Stimulated activated CD4-positive, alpha-beta T cell treated with anti-CD3 and anti-CD28 coated beads, Interleukin-1b, Interleukin-23, amount 100 ng/mL, for 24 hours (primary cell): ENCODE results near the gene RPL3.

Experiments used
- DNase-seq, 4 experiments: peaks; one replicate each; pipeline ENCODE4 v3.0.0-alpha.2; 2020; ENCODE audit warnings: low read depth in 4 of 4, low spot score in 1 of 4

RPL3 gene

DNA sequence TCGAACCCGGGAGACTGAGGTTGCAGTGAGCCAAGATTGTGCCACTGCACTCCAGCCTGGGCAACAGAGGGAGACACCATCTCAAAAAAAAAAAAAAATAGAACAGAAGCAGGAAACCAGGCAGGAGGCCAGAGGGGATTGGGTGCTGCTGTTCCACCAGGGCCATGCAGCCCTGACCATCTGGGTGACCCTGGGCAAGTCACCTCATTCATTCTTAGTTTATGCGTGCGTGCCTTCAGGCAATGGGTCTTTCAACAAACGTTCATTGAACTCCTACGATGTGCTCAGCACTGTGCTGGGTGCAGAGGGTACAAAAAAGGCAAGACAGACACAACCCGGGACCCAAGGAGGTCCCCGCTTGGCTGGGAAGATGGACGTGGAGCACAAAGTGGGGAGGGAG lies 18.3 kb downstream of the RPL3 start:
- no peak for DNase-seq

DNA sequence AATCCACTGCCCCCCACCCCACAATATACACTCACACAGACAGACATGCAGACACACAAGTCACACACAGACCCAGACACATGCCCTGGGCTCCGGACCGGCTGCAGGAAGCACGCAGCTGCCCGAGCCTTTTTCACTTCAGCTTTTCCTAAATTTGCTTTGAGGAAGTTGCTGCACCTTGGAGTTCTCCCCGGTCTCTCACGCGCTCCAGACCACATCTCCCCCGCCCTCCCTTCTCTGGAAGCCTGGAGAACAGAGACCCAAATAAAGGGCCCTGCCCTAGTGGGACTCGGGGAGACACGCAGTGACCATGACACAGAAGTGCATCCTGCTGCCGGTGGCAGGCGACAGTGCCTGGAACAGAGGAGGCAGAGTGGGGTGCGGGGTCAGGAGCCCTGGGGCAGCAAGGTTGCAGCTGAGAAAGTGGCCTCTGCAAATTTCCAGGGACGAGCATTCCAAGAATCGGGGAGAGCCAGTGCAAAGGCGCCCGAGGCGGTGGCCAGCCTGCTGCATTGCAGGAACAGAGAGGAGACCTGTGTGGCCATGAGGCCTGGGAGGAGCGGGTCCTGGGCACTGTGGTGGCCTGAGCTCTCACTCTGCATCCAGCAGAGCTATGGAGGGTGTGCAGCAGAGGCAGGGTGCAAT lies 19.1 kb downstream of the RPL3 start:
- no peak for DNase-seq

DNA sequence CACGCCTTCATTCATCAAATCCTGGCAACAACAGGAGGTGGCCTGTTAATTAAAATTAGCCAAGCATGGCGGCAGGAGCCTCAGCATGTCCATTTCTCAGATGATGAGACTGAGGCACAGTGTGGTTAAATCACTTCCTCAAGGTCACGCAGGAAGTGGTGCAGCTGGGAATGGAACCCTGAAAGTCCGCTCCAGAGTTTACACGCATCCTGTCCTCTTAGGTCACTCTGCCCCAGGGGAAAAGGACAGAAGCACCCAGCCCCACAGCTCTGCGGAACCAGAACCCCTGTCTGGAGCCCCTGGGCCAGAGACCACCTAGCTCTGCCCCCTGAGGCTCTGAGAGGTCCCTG lies 19.6 kb downstream of the RPL3 start:
- DNase-seq = no peak

DNA sequence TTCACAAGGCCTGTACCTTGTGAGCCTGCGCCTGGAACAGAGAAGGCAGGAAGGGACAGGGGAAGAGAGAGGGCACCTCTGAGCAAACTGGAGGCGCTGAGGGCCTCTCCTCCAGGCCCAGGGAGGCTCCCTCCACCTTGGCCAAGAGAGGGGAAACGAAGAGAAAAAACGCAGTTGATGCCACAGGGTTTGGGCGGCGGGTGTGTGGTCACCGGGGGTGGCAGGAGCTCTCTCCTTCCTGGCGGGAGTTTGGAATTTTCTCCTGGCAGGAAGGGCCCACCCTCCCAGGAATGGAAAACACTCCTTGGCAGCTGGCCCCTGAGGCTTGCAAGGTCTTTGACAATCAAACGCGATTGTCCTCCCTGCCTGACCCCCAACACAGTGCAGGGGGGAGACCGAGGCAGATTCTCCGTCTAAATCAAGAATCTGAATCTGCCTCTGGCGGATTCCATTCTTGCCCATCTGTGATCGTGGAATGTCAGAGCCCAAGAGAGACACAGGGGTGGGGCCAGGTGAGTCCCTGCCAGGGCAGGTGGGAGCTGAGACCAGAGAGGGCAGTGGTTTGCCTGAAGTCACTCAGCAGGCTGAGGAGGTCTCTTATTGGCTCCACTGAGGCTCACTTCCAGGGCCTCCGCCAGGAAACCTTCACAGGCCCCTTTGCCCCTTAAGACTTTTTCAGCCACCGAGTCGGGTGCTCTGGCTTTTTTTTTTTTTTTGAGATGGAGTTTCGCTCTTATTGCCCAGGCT lies 21.0 kb downstream of the RPL3 start:
- no peak for DNase-seq

DNA sequence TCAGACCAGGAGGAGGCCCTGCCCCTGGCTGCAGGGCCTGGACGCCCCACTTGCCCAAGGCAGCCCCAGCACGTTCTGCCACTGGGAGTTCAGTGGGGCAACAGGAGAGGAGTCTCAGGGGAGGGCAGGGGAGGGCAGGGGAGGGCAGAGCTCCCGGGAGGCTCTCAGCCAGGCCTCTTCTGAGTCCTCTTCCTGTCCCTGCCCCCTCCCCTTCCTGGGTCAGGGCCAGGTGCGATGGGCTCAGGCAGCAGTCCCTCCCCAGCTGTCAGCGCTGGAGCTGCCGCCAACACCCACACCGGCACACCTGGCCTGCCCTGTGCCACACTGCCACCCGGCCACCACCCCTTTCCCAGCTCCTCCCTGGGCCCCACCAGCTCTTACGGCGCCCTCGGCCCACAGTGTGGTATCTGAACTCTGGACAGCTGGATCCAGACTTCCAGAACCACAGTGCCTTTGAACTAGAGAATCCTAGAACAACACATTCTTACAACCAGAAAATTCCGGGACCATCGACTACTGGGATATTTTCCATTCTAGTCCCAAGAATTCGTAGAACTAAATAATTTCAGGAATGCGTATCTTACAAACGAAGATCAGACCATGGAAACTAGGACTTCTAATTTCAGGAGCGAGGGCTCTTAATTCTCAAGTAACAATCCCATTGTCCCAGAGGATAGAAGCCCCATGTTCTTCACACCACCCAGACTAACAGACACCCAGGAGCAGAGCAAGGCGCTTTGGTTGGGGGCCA lies 21.8 kb downstream of the RPL3 start:
- DNase-seq = no peak

DNA sequence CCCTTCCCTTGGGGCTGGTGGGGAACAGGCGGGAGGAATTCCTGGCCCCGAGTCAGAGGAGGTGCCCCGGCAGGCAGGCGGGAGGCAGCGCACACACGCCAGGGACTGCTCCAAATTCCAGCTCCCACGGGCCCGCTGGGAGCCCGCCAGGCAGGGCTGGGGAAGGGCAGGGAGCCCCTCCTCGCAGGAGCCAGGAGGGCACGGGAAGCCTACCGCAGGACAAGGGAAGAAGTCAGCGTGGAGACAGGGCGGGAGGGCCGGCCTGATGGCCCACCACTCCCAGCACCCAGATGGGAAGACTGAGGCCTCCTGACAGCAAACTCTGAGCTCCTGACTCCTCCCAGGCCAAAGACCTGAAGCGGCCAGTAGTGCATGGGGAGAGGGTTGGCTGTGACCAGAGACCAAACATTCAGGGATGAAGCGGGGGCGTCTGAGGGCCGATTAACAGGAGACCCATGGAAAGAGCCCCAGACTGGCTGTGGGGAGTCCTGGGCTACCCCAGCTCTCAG lies 22.4 kb downstream of the RPL3 start:
- no peak for DNase-seq

DNA sequence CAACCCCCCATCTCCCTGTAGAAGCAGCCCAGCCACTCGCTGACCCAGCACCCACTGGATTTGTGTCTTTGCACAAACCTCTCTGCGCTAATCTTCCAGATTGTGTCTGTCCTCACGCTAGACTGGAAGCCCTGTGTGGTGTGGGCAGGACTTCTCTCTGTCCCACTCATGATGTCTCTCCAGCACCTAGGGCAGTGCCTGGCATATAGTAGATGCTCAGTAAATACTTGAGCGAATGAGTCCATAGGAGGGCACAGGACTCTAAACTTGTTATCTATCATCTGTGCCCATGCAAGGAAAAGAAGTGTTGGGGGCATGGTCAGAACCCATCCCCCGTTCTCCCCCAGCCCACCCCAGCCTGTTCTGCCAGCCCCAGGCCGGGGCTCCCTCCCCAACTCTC lies 22.9 kb downstream of the RPL3 start:
- DNase-seq = no peak

DNA sequence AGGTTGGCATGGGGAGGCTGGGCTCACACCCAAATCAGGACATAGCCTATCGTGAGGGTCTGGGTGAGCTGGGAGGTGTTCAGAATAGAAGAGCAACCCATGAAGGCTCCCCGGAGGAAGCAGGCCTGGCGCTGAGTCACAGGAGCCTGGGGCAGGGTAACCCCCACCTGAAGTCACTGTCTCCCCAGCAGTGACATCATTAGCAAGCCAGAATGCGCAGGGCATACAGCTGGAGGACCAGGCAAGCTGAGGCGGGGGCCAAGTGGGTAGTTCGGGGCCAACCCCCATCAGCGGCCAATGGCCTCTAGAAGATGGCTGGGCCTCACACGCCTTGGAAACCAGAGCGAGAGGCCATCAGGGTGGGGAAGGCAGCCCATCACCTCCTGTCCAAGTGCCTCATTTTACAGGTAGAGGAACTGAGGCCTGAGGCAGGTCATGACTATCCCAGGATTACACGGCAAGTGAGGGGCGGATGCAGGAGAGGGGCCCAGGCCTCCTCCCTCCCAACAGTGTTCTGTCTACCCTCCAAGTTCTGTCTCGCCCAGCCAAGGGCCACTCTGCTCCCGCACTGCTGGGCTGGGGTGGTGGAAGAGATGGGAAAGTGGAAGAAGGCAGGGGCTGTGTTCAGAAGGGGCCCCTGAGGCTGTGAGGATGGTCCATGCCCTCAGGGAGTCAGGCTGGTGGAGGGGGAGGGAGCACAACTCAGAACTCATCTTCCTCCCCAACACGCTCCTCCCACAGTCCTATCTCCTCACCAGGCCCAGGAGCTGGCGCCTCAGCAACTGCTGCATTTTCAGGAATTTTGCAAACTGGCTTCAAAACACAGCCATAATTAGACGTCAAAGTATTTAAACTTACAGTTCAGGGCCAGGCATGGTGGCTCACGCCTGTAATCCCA lies 24.6 kb downstream of the RPL3 start:
- no peak for DNase-seq

DNA sequence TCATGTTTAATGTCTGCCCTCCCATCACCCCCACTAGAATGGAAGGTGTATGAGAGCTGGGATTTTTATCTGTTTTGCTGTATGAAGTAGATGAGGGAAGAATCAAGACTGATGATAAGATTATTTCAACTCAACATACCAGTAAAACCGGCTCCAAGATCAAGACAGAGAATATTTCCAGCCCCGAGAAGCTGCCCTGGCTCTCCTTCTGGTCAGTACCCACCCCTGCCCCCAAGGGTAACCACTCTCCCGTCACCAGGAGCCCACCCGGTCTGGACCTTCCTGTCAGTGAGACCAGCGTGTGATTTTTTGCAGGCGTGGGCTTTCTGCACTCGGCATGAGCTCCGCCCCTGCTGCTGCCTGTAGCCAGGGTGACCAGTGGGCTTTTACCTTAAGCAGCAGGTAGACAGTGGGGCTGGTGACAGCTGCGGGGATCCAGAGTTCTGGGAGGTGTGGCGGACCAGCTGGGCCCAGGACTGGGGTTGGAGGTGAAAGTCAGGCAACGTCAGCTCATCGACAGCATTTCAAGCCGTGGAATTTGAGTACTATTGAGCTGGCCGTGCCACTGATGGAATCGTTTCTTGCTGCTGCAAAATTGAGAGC lies 25.6 kb downstream of the RPL3 start:
- DNase-seq = no peak

DNA sequence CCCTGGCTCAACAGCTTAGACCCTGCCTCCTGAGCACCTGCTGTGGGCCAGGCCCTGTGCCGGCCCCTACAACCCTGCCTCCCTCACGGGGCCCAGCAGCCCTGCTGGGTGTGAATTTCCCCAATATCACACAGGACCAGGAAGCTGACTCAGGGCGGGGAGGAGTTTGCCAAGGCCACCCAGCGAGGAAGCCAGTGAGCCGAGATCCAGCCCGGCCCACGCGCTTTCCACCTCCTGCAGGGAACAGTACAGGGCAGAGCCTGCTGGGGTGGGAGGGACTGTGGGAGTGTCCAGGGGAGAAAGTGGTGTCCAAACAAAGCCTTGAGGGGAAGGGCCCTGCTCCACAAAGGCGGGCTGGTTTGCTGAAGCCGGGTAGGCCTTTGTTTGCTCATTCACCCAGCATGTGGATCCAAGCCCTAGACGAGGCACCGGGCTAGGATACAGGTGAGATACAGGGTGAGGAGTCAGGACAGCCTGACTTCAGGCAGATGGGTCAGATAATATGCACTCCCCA lies 26.8 kb downstream of the RPL3 start:
- DNase-seq = no peak

DNA sequence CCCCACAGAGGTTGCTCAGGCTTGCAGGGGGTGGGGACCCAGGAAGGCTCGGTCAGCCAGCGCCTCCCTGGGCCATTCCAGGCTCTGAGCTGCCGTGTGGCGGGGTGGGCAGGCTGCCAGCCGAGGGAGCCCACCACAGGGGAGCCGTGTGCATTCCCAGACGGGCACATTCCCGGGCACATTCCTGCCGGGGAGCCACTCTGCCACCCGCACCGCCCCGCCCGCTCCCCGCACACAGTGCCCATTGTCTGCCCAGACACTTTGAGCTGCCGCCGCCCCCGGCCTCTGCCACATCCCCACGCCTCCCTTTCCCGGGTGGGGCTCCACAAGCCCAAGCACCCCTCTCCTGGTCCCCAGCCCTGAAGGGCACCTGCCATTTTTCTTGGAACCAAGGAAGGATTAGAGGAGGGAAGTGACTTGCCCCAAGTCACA lies 27.4 kb downstream of the RPL3 start:
- no peak for DNase-seq

DNA sequence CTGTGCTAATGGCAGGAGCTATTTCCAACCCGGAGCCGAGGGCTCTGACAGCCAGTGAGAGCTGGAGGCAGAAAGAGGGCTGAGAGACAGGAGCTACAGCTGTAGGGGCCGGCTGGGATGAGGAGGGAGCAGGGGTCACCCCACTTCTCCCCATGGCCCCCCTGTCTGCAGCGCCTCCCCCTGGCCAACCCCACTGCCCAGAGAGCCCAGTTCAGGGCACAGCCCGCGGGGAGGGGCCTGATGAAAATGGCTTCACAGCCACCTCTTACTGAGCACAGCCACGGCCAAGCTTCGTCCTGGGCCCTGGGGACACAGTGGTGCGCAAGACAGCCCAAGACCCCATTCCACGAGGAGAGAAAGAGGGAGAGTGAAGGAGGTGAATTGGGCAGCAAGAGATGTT lies 27.9 kb downstream of the RPL3 start:
- DNase-seq = no peak

DNA sequence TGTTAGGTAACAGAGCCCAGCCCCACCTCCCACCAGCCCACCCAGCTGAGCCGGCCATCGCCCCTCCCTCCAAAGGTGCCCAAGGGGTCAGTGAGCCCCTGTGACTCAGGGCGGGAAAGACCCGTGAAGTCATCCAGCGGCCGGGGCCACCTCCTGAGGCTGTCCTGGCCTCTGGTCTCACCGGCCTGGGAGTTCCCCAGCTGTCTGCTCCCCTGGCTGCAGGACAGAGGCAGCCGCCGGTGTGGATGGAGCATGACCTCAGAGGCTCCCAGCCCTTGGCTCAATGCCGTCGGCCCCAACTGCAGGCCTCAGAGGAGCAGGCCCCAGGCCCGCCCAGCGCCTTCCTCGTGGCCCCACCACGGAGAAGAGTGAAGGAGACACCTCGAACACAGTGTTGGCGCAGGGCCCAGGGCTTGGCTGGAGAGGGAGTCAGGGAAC lies 28.7 kb downstream of the RPL3 start:
- DNase-seq = no peak

DNA sequence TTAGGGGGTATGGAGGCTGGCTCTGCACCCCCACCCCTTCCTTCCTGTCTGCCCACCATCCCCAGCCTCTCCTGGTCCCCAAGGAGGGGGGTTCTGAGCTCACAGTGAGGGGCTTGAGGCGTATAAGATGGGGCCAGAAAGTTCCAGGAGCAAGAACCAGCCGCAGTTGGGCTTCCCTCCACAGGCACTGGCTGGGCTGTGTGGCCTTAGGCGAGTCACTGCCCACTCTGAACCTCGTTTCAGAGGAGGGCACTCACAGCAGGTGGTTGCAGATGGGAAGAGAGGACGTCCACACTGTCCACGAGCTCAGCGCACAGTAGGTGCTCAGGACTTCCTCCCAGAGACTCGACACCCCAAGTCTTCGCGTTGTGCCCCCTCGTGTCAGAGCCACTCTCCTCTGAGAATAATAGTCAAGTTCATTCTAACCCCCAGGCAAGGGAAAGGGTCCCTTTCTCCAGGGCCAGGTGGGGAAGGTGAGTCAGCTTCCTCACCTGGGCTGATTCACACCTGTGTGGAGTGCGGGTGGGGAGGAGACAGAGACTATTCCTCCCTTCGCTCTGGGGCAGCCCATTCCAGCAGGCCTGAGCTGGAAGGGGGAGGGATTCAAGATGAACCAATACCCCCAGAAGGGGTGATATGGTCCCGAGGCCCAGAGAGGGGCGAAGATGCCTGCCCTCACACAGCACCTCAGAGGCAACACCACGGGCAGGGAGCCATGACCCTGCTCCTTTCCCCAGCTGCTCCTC lies 29.3 kb downstream of the RPL3 start:
- no peak for DNase-seq

DNA sequence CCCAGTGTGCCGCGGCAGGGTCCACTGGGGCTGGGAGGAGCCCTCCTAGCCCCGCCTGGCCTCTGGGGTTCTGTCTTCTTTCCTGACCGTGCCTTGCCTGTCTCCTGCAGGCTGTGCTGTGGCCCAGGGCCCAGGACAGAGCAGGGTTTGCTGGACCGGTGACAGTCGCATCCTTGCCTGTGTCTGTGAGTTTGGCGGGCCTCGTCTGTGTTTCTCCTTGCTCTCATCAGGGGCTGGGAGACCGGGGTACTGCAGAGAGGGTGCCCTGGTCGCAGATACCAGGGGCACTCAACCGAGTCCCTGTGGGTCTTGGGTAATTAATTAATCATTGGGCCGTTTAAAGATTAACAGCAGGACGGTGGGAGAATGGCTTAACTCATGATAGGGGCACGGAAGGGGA lies 29.9 kb downstream of the RPL3 start:
- no peak for DNase-seq

DNA sequence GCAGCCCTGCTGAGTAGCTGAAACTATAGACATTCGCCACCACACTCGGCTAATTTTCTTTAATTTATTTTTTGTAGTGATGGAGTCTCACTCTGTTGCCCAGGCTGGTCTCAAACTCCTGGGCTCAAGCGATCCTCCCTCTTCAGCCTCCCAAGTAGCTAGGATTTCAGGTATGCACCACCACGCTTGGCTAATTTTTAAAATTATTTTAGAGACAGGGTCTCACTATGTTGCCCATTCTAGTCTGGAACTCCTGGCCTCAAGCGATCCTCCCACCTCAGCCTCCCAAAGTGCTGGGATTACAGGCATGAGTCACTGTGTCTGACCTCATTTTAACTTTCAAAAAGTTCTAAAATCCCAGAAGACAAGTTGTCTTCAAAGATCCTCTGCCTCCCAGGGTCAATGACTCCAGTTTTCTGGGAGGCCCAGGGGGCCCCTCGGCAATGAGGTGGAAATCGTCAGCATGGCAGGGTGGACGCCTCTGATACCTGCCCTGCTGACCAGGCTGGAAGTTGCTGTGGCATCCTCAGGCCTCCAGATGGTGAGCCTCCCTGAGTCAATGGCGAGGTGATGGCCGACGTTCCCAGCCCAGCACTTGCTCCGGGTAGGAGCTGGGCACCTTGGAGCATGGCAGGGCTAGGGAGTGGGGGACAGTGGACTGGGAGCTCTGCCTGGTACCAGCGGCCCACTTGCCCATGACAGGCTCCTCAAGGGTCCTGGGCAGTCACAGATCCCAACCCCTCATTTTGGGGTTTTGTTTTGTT lies 31.1 kb downstream of the RPL3 start:
- no peak for DNase-seq

DNA sequence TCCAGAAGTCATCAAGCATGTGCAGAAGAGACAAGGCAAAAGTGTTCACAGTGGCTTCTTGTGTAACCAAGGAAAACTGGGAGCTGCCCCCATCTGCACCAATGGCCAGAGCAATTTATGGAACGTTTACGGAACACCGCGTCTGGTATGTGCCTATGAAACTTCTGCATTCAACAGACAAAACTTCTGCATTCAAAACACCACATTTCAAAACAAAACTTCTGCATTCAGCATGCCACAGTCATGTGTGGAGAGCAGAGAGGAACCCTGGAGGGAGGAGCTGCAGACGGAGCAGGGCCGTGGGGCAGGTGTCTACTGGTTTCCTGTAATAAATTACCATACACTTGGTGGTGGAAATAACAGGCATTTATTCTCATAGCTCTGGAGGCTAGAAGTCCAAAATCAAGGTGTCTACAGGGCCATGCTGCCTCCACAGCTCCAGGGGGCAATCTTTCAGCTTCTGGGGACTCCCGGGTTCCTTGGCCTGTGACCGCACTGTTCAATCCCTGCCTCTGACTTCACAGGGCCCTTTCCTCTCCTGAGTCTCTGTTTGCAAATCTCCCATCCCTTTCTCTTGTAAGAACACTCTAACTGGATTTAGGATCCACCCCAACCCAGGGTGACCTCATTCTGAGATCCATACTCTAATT lies 32.2 kb downstream of the RPL3 start:
- no peak for DNase-seq

DNA sequence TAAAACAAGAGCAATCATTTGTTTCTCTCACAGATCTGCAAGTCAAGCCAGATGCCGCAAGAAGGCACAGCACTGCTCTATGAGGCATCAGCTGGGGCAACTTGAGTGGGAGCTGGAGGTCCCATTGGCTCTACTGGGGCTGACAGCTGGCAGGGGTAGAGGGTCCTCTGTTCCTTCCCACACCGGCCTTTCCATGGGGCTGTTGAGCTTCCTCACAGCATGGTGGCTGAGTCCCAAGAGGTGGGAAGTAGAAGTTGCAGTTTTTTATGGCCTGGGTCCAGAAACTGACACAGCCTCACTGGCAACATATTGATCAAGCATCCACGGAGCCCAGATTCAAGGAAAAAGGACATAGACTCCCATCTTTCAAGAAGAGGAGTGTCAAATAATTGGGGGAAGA lies 34.4 kb downstream of the RPL3 start:
- no peak for DNase-seq
